ENCODE data around the gene FER1L5.

DNA sequence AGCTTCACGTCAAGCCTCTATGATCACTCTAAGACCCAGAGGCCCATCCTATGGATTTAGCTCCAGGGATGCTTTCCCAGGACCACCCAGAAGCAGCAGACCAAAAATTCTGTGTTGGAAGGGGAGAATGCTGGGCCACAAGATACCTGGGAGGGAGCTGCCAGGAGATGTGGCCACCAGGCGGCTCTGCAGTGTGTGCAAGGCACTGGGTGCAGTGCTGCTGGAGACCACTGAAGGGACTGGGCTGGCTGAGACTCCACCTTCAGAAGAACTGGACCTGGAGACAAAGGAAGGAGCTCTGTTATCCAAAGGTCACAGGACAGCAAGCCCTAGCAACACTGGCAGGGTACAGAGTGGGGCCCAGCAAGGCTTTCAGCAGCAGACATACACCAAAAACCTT is 38.5 kb upstream of the FER1L5 start:
- TF ChIP-seq, protein P1, sequence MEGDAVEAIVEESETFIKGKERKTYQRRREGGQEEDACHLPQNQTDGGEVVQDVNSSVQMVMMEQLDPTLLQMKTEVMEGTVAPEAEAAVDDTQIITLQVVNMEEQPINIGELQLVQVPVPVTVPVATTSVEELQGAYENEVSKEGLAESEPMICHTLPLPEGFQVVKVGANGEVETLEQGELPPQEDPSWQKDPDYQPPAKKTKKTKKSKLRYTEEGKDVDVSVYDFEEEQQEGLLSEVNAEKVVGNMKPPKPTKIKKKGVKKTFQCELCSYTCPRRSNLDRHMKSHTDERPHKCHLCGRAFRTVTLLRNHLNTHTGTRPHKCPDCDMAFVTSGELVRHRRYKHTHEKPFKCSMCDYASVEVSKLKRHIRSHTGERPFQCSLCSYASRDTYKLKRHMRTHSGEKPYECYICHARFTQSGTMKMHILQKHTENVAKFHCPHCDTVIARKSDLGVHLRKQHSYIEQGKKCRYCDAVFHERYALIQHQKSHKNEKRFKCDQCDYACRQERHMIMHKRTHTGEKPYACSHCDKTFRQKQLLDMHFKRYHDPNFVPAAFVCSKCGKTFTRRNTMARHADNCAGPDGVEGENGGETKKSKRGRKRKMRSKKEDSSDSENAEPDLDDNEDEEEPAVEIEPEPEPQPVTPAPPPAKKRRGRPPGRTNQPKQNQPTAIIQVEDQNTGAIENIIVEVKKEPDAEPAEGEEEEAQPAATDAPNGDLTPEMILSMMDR (conservative IDR thresholded peaks at IDR 0.05 in 1 of 2, IDR thresholded peaks at IDR 0.05 in 1 of 2; ENCODE audit: low read depth in 1 of 2, low read length in 2 of 2): no peak
- no peak for TF ChIP-seq EZH2 (IDR thresholded peaks at IDR 0.05; ENCODE audit: low read length, missing control alignments)

Data from fibroblast of lung (primary cell).